GM23248 (cell line): ENCODE data around the gene ACAA2. TPM values are rescaled to one million over a fixed set of nuclear protein-coding genes. Genes with fewer than 3 reads are reported as not detected.

Experiments
- DNase-seq: peaks from one replicate; pipeline ENCODE4 v3.0.0-alpha.2; 2015
- H2AFZ ChIP-seq: fragments of 200-600 bp; sonication (generic); 2 replicates; pipeline ENCODE4 v1.6.1; 2016; ENCODE audit warnings: antibody characterized with exemption
- H3F3A ChIP-seq: fragments of 200-600 bp; sonication (generic); 2 replicates; pipeline ENCODE4 v1.6.1; 2016; ENCODE audit warnings: mild to moderate bottlenecking, antibody characterized with exemption, mixed run types; ENCODE audit not compliant: insufficient read depth
- H3K27ac ChIP-seq: fragments of 200-600 bp; sonication (generic); 2 replicates; pipeline ENCODE4 v1.5.1; 2016; ENCODE audit warnings: mild to moderate bottlenecking
- H3K27me3 ChIP-seq: fragments of 200-600 bp; sonication (generic); replicated peaks from 2 replicates; pipeline ENCODE4 v1.6.1; 2016; ENCODE audit warnings: mild to moderate bottlenecking; ENCODE audit not compliant: insufficient read depth
- H3K36me3 ChIP-seq: fragments of 200-600 bp; sonication (generic); 2 replicates; pipeline ENCODE4 v1.6.1; 2016; ENCODE audit warnings: low read depth, mild to moderate bottlenecking
- H3K4me1 ChIP-seq: fragments of 200-600 bp; sonication (generic); 2 replicates; pipeline ENCODE4 v1.6.1; 2016; ENCODE audit warnings: mild to moderate bottlenecking; ENCODE audit not compliant: insufficient read depth
- H3K4me2 ChIP-seq: fragments of 200-600 bp; sonication (generic); one replicate; pipeline ENCODE4 v1.6.1; 2016; ENCODE audit warnings: mild to moderate bottlenecking; ENCODE audit not compliant: unreplicated experiment
- H3K4me3 ChIP-seq: fragments of 200-600 bp; sonication (generic); 2 replicates; pipeline ENCODE4 v1.5.1; 2016; ENCODE audit warnings: mild to moderate bottlenecking
- H3K79me2 ChIP-seq: fragments of 200-600 bp; sonication (generic); 2 replicates; pipeline ENCODE4 v1.6.1; 2016; ENCODE audit warnings: mild to moderate bottlenecking; ENCODE audit not compliant: insufficient read depth
- H3K9ac ChIP-seq: fragments of 200-600 bp; sonication (generic); 2 replicates; pipeline ENCODE4 v1.6.1; 2016; ENCODE audit warnings: mild to moderate bottlenecking
- H3K9me2 ChIP-seq: fragments of 200-600 bp; sonication (generic); 2 replicates; pipeline ENCODE4 v1.6.1; 2016; ENCODE audit warnings: mixed run types, mild to moderate bottlenecking, moderate library complexity; ENCODE audit not compliant: insufficient read depth
- H3K9me3 ChIP-seq: fragments of 200-600 bp; sonication (generic); one replicate; pipeline ENCODE4 v1.6.1; 2017; ENCODE audit warnings: low read depth
- H4K20me1 ChIP-seq: fragments of 200-600 bp; sonication (generic); 2 replicates; pipeline ENCODE4 v1.6.0; 2016; ENCODE audit not compliant: insufficient read depth
- EZH2 ChIP-seq: fragments of 200-600 bp; sonication (generic); IDR thresholded peaks from 2 replicates; pipeline ENCODE4 v1.6.1; 2018; ENCODE audit warnings: antibody characterized with exemption, mild to moderate bottlenecking; ENCODE audit not compliant: insufficient read depth, poor library complexity, severe bottlenecking
- EZH2phosphoT487 ChIP-seq: fragments of 200-600 bp; sonication (generic); IDR thresholded peaks from 2 replicates; pipeline ENCODE4 v1.6.1; 2018; ENCODE audit warnings: antibody characterized with exemption, moderate library complexity, mild to moderate bottlenecking, low read depth; ENCODE audit not compliant: insufficient read depth
- WGBS, 2 experiments: methylation state at CpG; one replicate each; pipeline ENCODE4 v1.1.6; 2015 to 2017; ENCODE audit warnings: low lambda C conversion rate in 2 of 2, low coverage in 1 of 2; ENCODE audit errors: missing lambda C conversion rate in 2 of 2; 5-methylcytosine and 5-hydroxymethylcytosine counted together
- in situ Hi-C: fragments of 300-500 bp; cut with MboI; formaldehyde crosslinking; loops from 2 replicates; pipeline ENCODE4 v1.15.0; 2020
- polyA plus RNA-seq: library from polyadenylated mRNA; unstranded; fragments of >200 nt; fragmentation: Nextera tagmentation; extraction: Ambion mirVana; gene quantifications from 2 replicates; pipeline ENCODE4 v1.2.1, GENCODE V29; 2016
- total RNA-seq: library from RNA; depleted of rRNA; stranded (reverse); fragments of >200 nt; shearing (Covaris generic); gene quantifications from 2 replicates; pipeline ENCODE4 v1.2.3, GENCODE V29; 2014

The ACAA2 gene
- total and polyA plus RNA-seq, 2 experiments from 2014 or later = 55.6 to 94.8 TPM

GRCh38 chr18:49764032-49764431, 49.3 kb downstream of the ACAA2 start:
- Histone ChIP-seq H3F3A (no peaks in the 10 kb centered on the region), H3K27ac (no peak overlapping the region), H2AFZ (no peak overlapping the region), H3K9ac (no peak overlapping the region), H3K79me2 (no peaks in the 10 kb centered on the region), H3K4me1 (no peaks in the 10 kb centered on the region), H3K9me3 (no peaks in the 10 kb centered on the region), H3K36me3 (no peaks in the 10 kb centered on the region), H3K4me2 (no peak overlapping the region), H3K27me3 (no peaks in the 10 kb centered on the region), H3K4me3 (no peak overlapping the region), H3K9me2 (no peaks in the 10 kb centered on the region), H4K20me1 (no peaks in the 10 kb centered on the region)
- 42 to 52% methylated on average over 3 of the region's 3 CpGs for WGBS, 2 experiments
- peak; percentile 21 for DNase-seq
- in situ Hi-C loops = no loop called here
- TF ChIP-seq EZH2phosphoT487 (no peak), EZH2 (no peak)

GRCh38 chr18:49763590-49763989, 49.7 kb downstream of the ACAA2 start:
- no peaks in the 10 kb centered on the region for H3K9me2 ChIP-seq
- H3K9ac ChIP-seq = no peak overlapping the region
- H3K36me3 ChIP-seq = no peaks in the 10 kb centered on the region
- H3K27ac ChIP-seq = no peak overlapping the region
- H3K9me3 ChIP-seq = no peaks in the 10 kb centered on the region
- no peaks in the 10 kb centered on the region for H3K4me1 ChIP-seq
- TF ChIP-seq EZH2 = no peak
- TF ChIP-seq EZH2phosphoT487 = no peak
- H3K4me3 ChIP-seq = no peak overlapping the region
- H2AFZ ChIP-seq = no peak overlapping the region
- no peaks in the 10 kb centered on the region for H3K27me3 ChIP-seq
- no peak for DNase-seq
- in situ Hi-C loops = no loop called here
- WGBS, 2 experiments = 82 to 83% methylated on average over 2 of the region's 2 CpGs
- no peaks in the 10 kb centered on the region for H3F3A ChIP-seq
- no peak overlapping the region for H3K4me2 ChIP-seq
- no peaks in the 10 kb centered on the region for H3K79me2 ChIP-seq
- no peaks in the 10 kb centered on the region for H4K20me1 ChIP-seq

GRCh38 chr18:49762191-49763077, 50.9 kb downstream of the ACAA2 start:
- in situ Hi-C loops = no loop called here
- H3K4me3 ChIP-seq = no peak overlapping the region
- H3F3A ChIP-seq = no peaks in the 10 kb centered on the region
- no peak overlapping the region for H3K27ac ChIP-seq
- TF ChIP-seq EZH2 = no peak
- TF ChIP-seq EZH2phosphoT487 = no peak
- H3K27me3 ChIP-seq = no peaks in the 10 kb centered on the region
- no peaks in the 10 kb centered on the region for H3K4me1 ChIP-seq
- no peak overlapping the region for H2AFZ ChIP-seq
- DNase-seq = no peak
- H3K79me2 ChIP-seq = no peaks in the 10 kb centered on the region
- H3K36me3 ChIP-seq = no peaks in the 10 kb centered on the region
- H4K20me1 ChIP-seq = no peaks in the 10 kb centered on the region
- 90 to 93% methylated on average over 34 to 35 of the region's 35 CpGs for WGBS, 2 experiments
- no peak overlapping the region for H3K9ac ChIP-seq
- H3K9me2 ChIP-seq = no peaks in the 10 kb centered on the region
- H3K4me2 ChIP-seq = no peak overlapping the region
- no peaks in the 10 kb centered on the region for H3K9me3 ChIP-seq

GRCh38 chr18:49761771-49762170, 51.6 kb downstream of the ACAA2 start:
- Histone ChIP-seq H3K27me3 (no peaks in the 10 kb centered on the region), H3K9me2 (no peaks in the 10 kb centered on the region), H2AFZ (no peak overlapping the region), H3K79me2 (no peaks in the 10 kb centered on the region), H3K4me1 (no peaks in the 10 kb centered on the region), H3K4me3 (no peak overlapping the region), H3K36me3 (no peaks in the 10 kb centered on the region), H3K27ac (no peak overlapping the region), H3K9ac (no peak overlapping the region), H3K9me3 (no peaks in the 10 kb centered on the region), H3F3A (no peaks in the 10 kb centered on the region), H4K20me1 (no peaks in the 10 kb centered on the region), H3K4me2 (no peak overlapping the region)
- WGBS, 2 experiments = 78 to 89% methylated on average over 9 to 10 of the region's 10 CpGs
- TF ChIP-seq EZH2phosphoT487 (no peak), EZH2 (no peak)
- DNase-seq = no peak
- in situ Hi-C loops = no loop called here
